OCI-LY1 (cell line): ENCODE measurements around the gene STEAP2.

Experiments used
- CTCF ChIP-seq: fragments of 200-600 bp; sonication (generic), shearing (Covaris generic); IDR thresholded peaks from 2 replicates; pipeline ENCODE4 v1.5.1; 2017; ENCODE audit warnings: mild to moderate bottlenecking, antibody characterized with exemption, low read length, moderate library complexity, mixed read lengths
- EZH2 ChIP-seq: fragments of 200-600 bp; sonication (generic), shearing (Covaris generic); IDR thresholded peaks from 2 replicates; pipeline ENCODE4 v1.8.0; 2017; ENCODE audit warnings: borderline replicate concordance, mixed run types, mild to moderate bottlenecking, antibody characterized with exemption, low read length, moderate library complexity, mixed read lengths

GRCh38 chr7:90222811-90223725 is 11.5 kb downstream of the STEAP2 start:
- TF ChIP-seq CTCF (no peak), EZH2 (no peak)
